Neuron (in vitro differentiated cells): Measurements from ENCODE around the gene ESPN.
A peak's percentile ranks its signal among the peaks of the same experiment; 100 is the strongest.

Experiments used
- H2AFZ ChIP-seq: one replicate; pipeline ENCODE4 v1.6.1; 2013; ENCODE audit warnings: low read depth, mild to moderate bottlenecking, inconsistent platforms, low read length, moderate library complexity
- H3K27me3 ChIP-seq: one replicate; pipeline ENCODE4 v1.6.1; 2013; ENCODE audit warnings: low read length; ENCODE audit not compliant: insufficient read depth
- H3K36me3 ChIP-seq: one replicate; pipeline ENCODE4 v1.6.1; 2013; ENCODE audit warnings: low read length; ENCODE audit not compliant: insufficient read depth
- H3K4me1 ChIP-seq: one replicate; pipeline ENCODE4 v1.6.1; 2013; ENCODE audit warnings: low read length; ENCODE audit not compliant: insufficient read depth
- H3K4me3 ChIP-seq: 2 replicates; pipeline ENCODE4 v1.5.1; 2013; ENCODE audit warnings: mild to moderate bottlenecking, low read length, moderate library complexity
- H3K9me3 ChIP-seq: one replicate; pipeline ENCODE4 v1.6.1; 2013; ENCODE audit warnings: low read length

The ESPN gene

GRCh38 chr1:6472391-6472790, 47.8 kb downstream of the ESPN start:
- no peak overlapping the region for H3K4me3 ChIP-seq
- peaks cover 57% of the 10 kb centered on the region for H3K36me3 ChIP-seq

GRCh38 chr1:6473156-6473555, 48.6 kb downstream of the ESPN start:
- no peaks in the 10 kb centered on the region for H3K9me3 ChIP-seq
- H3K4me3 ChIP-seq, result no peak overlapping the region
- peaks cover 12% of the 10 kb centered on the region for H3K4me1 ChIP-seq
- no peak overlapping the region for H2AFZ ChIP-seq
- no peaks in the 10 kb centered on the region for H3K27me3 ChIP-seq
- H3K36me3 ChIP-seq, result peaks cover 50% of the 10 kb centered on the region

More at GRCh38 chr1:6472391-6472790, 47.8 kb downstream of the ESPN start:
- Histone ChIP-seq H2AFZ (no peak overlapping the region), H3K27me3 (no peaks in the 10 kb centered on the region), H3K4me1 (peaks cover 9% of the 10 kb centered on the region), H3K9me3 (no peaks in the 10 kb centered on the region)

GRCh38 chr1:6473974-6474814, 49.6 kb downstream of the ESPN start:
- H3K4me1 ChIP-seq, result peaks cover 12% of the 10 kb centered on the region
- H3K9me3 ChIP-seq, result no peaks in the 10 kb centered on the region
- no peaks in the 10 kb centered on the region for H3K27me3 ChIP-seq
- H3K4me3 ChIP-seq, result no peak overlapping the region
- H3K36me3 ChIP-seq, result peaks cover 39% of the 10 kb centered on the region
- H2AFZ ChIP-seq, result no peak overlapping the region

- Histone ChIP-seq H3K36me3 (peaks cover 33% of the 10 kb centered on the region), H2AFZ (no peak overlapping the region), H3K4me1 (peaks cover 12% of the 10 kb centered on the region), H3K9me3 (no peaks in the 10 kb centered on the region), H3K27me3 (no peaks in the 10 kb centered on the region), H3K4me3 (no peak overlapping the region)
Measured at GRCh38 chr1:6474815-6475282, 50.3 kb downstream of the ESPN start.

GRCh38 chr1:6475381-6476133, 51.0 kb downstream of the ESPN start:
- H3K27me3 ChIP-seq, result no peaks in the 10 kb centered on the region
- no peaks in the 10 kb centered on the region for H3K9me3 ChIP-seq
- H3K36me3 ChIP-seq, result peaks cover 26% of the 10 kb centered on the region
- no peak overlapping the region for H2AFZ ChIP-seq
- H3K4me3 ChIP-seq, result no peak overlapping the region
- H3K4me1 ChIP-seq, result peaks cover 12% of the 10 kb centered on the region

- no peaks in the 10 kb centered on the region for H3K9me3 ChIP-seq
- no peak overlapping the region for H2AFZ ChIP-seq
- H3K27me3 ChIP-seq, result no peaks in the 10 kb centered on the region
- peaks cover 21% of the 10 kb centered on the region for H3K36me3 ChIP-seq
- no peak overlapping the region for H3K4me3 ChIP-seq
- peaks cover 12% of the 10 kb centered on the region for H3K4me1 ChIP-seq
Measured at GRCh38 chr1:6476483-6476882, 51.9 kb downstream of the ESPN start.

- Histone ChIP-seq H3K27me3 (no peaks in the 10 kb centered on the region), H3K9me3 (no peaks in the 10 kb centered on the region), H3K36me3 (peaks cover 14% of the 10 kb centered on the region), H3K4me1 (peaks cover 12% of the 10 kb centered on the region), H3K4me3 (no peak overlapping the region), H2AFZ (no peak overlapping the region)
Measured at GRCh38 chr1:6477039-6477820, 52.7 kb downstream of the ESPN start.

- H3K9me3 ChIP-seq, result no peaks in the 10 kb centered on the region
- peaks cover 23% of the 10 kb centered on the region for H3K4me1 ChIP-seq
- no peaks in the 10 kb centered on the region for H3K36me3 ChIP-seq
- no peak overlapping the region for H3K4me3 ChIP-seq
- H3K27me3 ChIP-seq, result no peaks in the 10 kb centered on the region
- H2AFZ ChIP-seq, result no peak overlapping the region
Measured at GRCh38 chr1:6481820-6482219, 57.2 kb downstream of the ESPN start.

GRCh38 chr1:6483017-6483760, 58.6 kb downstream of the ESPN start:
- no peaks in the 10 kb centered on the region for H3K27me3 ChIP-seq
- no peaks in the 10 kb centered on the region for H3K36me3 ChIP-seq
- no peak overlapping the region for H3K4me3 ChIP-seq
- no peak overlapping the region for H2AFZ ChIP-seq
- peaks cover 14% of the 10 kb centered on the region for H3K4me1 ChIP-seq
- no peaks in the 10 kb centered on the region for H3K9me3 ChIP-seq

- no peak overlapping the region for H2AFZ ChIP-seq
- H3K36me3 ChIP-seq, result no peaks in the 10 kb centered on the region
- no peaks in the 10 kb centered on the region for H3K9me3 ChIP-seq
- H3K4me3 ChIP-seq, result no peak overlapping the region
- peaks cover 14% of the 10 kb centered on the region for H3K4me1 ChIP-seq
- no peaks in the 10 kb centered on the region for H3K27me3 ChIP-seq
Measured at GRCh38 chr1:6483761-6484117, 59.2 kb downstream of the ESPN start.

GRCh38 chr1:6484826-6485167, 60.2 kb downstream of the ESPN start:
- H3K9me3 ChIP-seq, result no peaks in the 10 kb centered on the region
- peak overlapping the region; percentile 60 for H3K4me3 ChIP-seq
- peak overlapping the region; percentile 26 for H2AFZ ChIP-seq
- no peaks in the 10 kb centered on the region for H3K27me3 ChIP-seq
- no peaks in the 10 kb centered on the region for H3K36me3 ChIP-seq
- peaks cover 14% of the 10 kb centered on the region for H3K4me1 ChIP-seq

GRCh38 chr1:6485168-6486101, 60.9 kb downstream of the ESPN start:
- H3K4me3 ChIP-seq, result peak overlapping the region; percentile 60
- no peaks in the 10 kb centered on the region for H3K36me3 ChIP-seq
- H3K27me3 ChIP-seq, result no peaks in the 10 kb centered on the region
- H3K4me1 ChIP-seq, result peaks cover 18% of the 10 kb centered on the region
- H3K9me3 ChIP-seq, result no peaks in the 10 kb centered on the region
- peak overlapping the region; percentile 26 for H2AFZ ChIP-seq
